Left lung (tissue), 10 donors: ENCODE measurements around the gene SLF2. TPM values are rescaled to one million over a fixed set of nuclear protein-coding genes. Genes with fewer than 3 reads are reported as not detected.

Experiments
- ATAC-seq: fragments of 200-7000 bp; cut with Tn5 transposase; one replicate; pipeline ENCODE4 v1.9.1; 2020; ENCODE audit warnings: moderate library complexity
- DNase-seq, 4 donors: peaks; one replicate each; pipeline ENCODE4 v3.0.0-alpha.2; 2013 to 2020
- H3K27ac ChIP-seq, 2 donors: fragments of 200-600 bp; sonication (generic) in 1 of 2; one replicate each; pipeline versions ENCODE4 v1.5.0 to v1.8.0; 2020 to 2021
- H3K27me3 ChIP-seq, 2 donors: fragments of 200-600 bp; sonication (generic) in 1 of 2; one replicate each; pipeline versions ENCODE4 v1.5.0 to v1.8.0; 2020 to 2021
- H3K36me3 ChIP-seq, 2 donors: fragments of 200-600 bp; sonication (generic) in 1 of 2; one replicate each; pipeline versions ENCODE4 v1.5.0 to v1.8.0; 2020 to 2021
- H3K4me1 ChIP-seq, 2 donors: fragments of 200-600 bp; one replicate each; pipeline ENCODE4 v1.8.0; 2021
- H3K4me3 ChIP-seq, 2 donors: fragments of 200-600 bp; sonication (generic) in 1 of 2; one replicate each; pipeline versions ENCODE4 v1.5.0 to v1.8.0; 2020 to 2021; ENCODE audit warnings: mild to moderate bottlenecking in 1 of 2
- H3K9me3 ChIP-seq, 2 donors: fragments of 200-600 bp; sonication (generic) in 1 of 2; one replicate each; pipeline versions ENCODE4 v1.5.0 to v1.8.0; 2020 to 2021
- intact Hi-C, 2 donors: fragments of 100-400 bp; cut with DNase I; formaldehyde crosslinking; loops; one replicate each; pipeline versions ENCODE4 v1.11.2 to v1.14.2; 2022
- polyA plus RNA-seq, 6 donors: library from polyadenylated mRNA; unstranded; fragments of 120-200 nt; gene quantifications; one replicate each; pipeline ENCODE4 v1.2.1, GENCODE V29; 2013; ENCODE audit not compliant: insufficient read length in 6 of 6
- total RNA-seq, 2 donors: library from RNA; stranded (reverse); fragmentation: NEBNext Ultra II Directional; extraction: Animal tissue kit (Norgen Biotek cat#: 25700); gene quantifications; one replicate each; pipeline ENCODE4 v1.2.1, GENCODE V29; 2021
- TF ChIP-seq, protein P1 (sequence below), 2 donors: fragments of 200-600 bp; sonication (generic) in 1 of 2; IDR thresholded peaks; one replicate each; pipeline versions ENCODE4 v1.5.0 to v1.8.0; 2021; ENCODE audit warnings: antibody characterized with exemption in 2 of 2
- donor health status: DM: no; HTN: yes; CAD: no.
- donor health status: DM: no; HTN: no; CAD: no.

The SLF2 gene
- total and polyA plus RNA-seq, 8 donors, result 26.4 to 70.7 (median 60.4) TPM

DNA sequence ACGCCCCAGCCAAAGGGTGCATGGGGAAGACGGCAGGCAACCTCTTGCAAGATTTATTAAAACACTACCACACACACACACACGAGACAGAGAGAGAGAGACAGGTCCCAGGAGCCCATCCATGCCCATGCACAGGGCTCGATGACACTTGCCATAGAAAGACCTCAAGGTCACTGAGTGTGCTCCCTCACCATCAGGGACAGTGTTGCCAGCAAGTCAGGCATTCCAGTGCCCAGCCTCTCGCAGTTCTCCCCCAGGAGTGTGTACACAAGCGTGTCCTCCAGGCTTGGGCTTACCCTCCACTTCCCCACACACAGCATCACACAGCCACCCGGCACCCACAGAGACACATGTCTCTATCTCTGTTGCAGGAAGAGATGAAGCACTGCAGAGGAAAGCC is 46.8 kb upstream of the SLF2 start:
- DNase-seq, result no peak
- no peak for ATAC-seq
- Histone ChIP-seq H3K4me1 (no peaks in the 10 kb centered on the region), H3K9me3 (no peaks in the 10 kb centered on the region), H3K36me3 (no peaks in the 10 kb centered on the region), H3K4me3 (no peak overlapping the region), H3K27ac (no peak overlapping the region), H3K27me3 (peaks cover 3 to 78% of the 10 kb centered on the region in 2 donors)
- TF ChIP-seq, protein P1, sequence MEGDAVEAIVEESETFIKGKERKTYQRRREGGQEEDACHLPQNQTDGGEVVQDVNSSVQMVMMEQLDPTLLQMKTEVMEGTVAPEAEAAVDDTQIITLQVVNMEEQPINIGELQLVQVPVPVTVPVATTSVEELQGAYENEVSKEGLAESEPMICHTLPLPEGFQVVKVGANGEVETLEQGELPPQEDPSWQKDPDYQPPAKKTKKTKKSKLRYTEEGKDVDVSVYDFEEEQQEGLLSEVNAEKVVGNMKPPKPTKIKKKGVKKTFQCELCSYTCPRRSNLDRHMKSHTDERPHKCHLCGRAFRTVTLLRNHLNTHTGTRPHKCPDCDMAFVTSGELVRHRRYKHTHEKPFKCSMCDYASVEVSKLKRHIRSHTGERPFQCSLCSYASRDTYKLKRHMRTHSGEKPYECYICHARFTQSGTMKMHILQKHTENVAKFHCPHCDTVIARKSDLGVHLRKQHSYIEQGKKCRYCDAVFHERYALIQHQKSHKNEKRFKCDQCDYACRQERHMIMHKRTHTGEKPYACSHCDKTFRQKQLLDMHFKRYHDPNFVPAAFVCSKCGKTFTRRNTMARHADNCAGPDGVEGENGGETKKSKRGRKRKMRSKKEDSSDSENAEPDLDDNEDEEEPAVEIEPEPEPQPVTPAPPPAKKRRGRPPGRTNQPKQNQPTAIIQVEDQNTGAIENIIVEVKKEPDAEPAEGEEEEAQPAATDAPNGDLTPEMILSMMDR (IDR thresholded peaks at IDR 0.05), result no peak
- intact Hi-C loops, result no loop called here

DNA sequence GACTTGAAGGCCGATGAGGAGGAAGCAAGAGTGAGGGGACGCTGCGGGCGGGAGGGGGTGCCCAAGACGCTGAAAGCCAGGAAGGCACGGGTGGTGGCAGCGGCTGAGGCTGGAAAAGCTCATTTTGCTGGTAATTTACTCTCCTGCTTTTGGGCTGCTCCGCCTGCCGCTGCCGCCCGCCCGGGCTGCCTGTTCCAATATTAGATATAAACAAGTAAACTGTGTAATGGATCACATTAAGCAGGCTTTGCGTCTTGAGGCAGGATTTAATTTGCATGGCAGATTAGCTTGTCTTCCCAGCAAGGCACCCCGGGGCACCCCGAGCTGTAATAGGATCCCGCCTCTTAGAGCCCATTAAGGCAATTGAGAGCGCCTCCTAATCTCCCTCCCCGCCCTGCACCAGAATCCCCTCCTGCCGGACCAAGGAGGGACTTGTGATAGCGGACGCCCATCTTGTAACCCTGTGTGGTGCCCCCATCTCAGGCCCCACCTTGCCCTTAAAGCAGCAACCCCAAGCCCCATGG is 46.1 kb upstream of the SLF2 start:
- Histone ChIP-seq H3K4me1 (no peaks in the 10 kb centered on the region), H3K27ac (no peak overlapping the region), H3K27me3 (peaks cover 3 to 72% of the 10 kb centered on the region in 2 donors), H3K4me3 (no peak overlapping the region), H3K36me3 (no peaks in the 10 kb centered on the region), H3K9me3 (no peaks in the 10 kb centered on the region)
- TF ChIP-seq, protein P1 (IDR thresholded peaks at IDR 0.05), result no peak
- DNase-seq (no peak), ATAC-seq (no peak)
- intact Hi-C loops, result no loop called here

DNA sequence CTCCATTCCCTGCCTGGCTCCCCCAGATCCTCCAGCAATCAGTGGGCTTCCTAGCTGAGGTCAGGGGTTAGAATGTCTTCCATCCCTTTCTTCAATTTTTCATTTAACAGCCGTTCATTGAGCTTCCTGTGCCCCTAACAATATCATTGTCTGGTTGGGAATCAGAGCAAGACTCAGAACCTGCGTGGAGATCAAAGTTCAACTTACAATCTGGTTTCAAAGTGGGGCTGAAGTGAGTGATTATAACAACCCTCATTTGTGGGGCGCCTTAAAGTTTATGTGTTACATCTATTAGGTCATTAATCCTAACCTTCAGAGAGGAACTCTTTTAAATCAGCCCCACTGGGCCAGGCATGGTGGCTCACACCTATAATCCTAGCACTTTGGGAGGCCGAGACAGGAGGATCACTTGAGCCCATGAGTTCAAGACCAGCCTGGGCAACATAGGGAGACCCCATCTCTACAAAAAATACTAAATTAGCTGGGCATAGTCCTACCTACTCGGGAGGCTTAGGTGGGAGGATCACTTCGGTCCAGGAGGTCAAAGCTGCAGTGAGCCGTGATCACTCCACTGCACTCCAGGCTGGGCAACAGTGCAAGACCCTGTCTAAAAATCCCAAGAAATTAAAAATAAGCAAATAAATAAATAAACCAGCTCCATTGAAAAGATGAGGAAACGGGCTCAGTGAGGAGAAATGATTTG is 45.4 kb upstream of the SLF2 start:
- H3K36me3 ChIP-seq, result no peaks in the 10 kb centered on the region
- no peak for DNase-seq
- peaks cover 3 to 64% of the 10 kb centered on the region in 2 donors for H3K27me3 ChIP-seq
- H3K9me3 ChIP-seq, result no peaks in the 10 kb centered on the region
- intact Hi-C loops, result no loop called here
- no peak overlapping the region for H3K27ac ChIP-seq
- H3K4me3 ChIP-seq, result no peak overlapping the region
- TF ChIP-seq, protein P1 (IDR thresholded peaks at IDR 0.05), result no peak
- H3K4me1 ChIP-seq, result no peaks in the 10 kb centered on the region
- no peak for ATAC-seq

DNA sequence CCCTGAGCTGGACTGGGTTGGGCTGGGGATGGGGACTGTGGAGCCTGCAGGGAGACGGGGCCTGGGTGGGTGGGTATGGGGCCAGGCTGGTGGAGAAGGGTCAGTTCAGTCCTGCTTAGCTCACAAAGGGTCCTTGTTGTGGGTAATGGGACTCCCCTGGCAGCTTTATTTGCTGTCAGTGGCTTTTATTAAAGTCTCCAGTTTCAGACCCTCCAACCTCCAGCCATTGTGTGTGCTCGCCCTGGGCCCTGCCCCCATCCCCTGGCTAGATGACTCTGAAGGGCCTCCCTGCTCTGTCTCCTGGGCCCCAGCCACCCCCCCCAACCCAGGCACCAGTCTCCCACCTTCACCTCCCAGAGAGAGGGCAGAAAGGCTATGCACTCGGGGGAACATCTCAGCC is 44.4 kb upstream of the SLF2 start:
- Histone ChIP-seq H3K36me3 (no peaks in the 10 kb centered on the region), H3K27me3 (peaks cover 3 to 62% of the 10 kb centered on the region in 2 donors), H3K9me3 (no peaks in the 10 kb centered on the region), H3K27ac (no peak overlapping the region), H3K4me3 (no peak overlapping the region), H3K4me1 (no peaks in the 10 kb centered on the region)
- TF ChIP-seq, protein P1 (IDR thresholded peaks at IDR 0.05), result no peak
- DNase-seq (no peak), ATAC-seq (no peak)
- intact Hi-C loops, result no loop called here

DNA sequence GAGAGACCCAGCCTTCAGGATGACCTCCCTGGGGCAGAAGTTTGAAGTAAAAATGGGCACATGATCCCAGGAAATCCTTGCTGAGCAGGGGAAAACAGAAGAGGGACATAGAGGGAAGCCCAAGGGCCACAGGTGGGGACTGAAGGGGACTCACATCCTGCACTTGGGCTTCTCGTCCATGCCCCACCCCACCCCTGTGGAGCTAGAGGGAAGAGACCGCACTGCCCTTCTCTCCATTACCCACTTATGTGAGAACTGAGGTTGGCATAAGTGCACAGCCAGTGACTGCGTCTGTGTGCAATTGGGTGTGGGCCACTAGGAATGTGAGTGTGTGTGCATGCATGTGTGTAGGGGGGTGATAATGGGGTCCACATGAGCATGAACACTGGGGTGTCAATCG is 43.4 kb upstream of the SLF2 start:
- DNase-seq (no peak), ATAC-seq (no peak)
- H3K27me3 ChIP-seq, result peaks cover 3 to 64% of the 10 kb centered on the region in 2 donors
- TF ChIP-seq, protein P1 (IDR thresholded peaks at IDR 0.05), result no peak
- intact Hi-C loops, result no loop called here
- H3K9me3 ChIP-seq, result no peaks in the 10 kb centered on the region
- no peaks in the 10 kb centered on the region for H3K36me3 ChIP-seq
- no peak overlapping the region for H3K27ac ChIP-seq
- no peaks in the 10 kb centered on the region for H3K4me1 ChIP-seq
- no peak overlapping the region for H3K4me3 ChIP-seq
